Heart right ventricle (tissue), 16 donors: ENCODE measurements around the gene IL19. TPM values are rescaled to one million over a fixed set of nuclear protein-coding genes. Genes with fewer than 3 reads are reported as not detected.

ENCODE experiments used
- ATAC-seq, 8 donors: fragments of 200-7000 bp; cut with Tn5 transposase; one replicate each; pipeline ENCODE4 v1.9.1; 2020; ENCODE audit warnings: mild to moderate bottlenecking in 8 of 8, moderate library complexity in 8 of 8, moderate number of reproducible peaks in 1 of 8
- DNase-seq, 2 donors: peaks; one replicate each; pipeline ENCODE4 v3.0.0-alpha.2; 2020
- H3K27ac ChIP-seq, 10 donors: fragments of 200-600 bp; sonication (generic) in 2 of 10; one replicate each; pipeline versions ENCODE4 v1.5.0 to v1.8.0; 2020 to 2022; ENCODE audit warnings: mild to moderate bottlenecking in 3 of 10
- H3K27me3 ChIP-seq, 7 donors: fragments of 200-600 bp; one replicate each; pipeline ENCODE4 v1.8.0; 2021 to 2022; ENCODE audit warnings: mild to moderate bottlenecking in 2 of 7
- H3K36me3 ChIP-seq, 9 donors: fragments of 200-600 bp; sonication (generic) in 1 of 9; one replicate each; pipeline versions ENCODE4 v1.5.0 to v1.8.0; 2020 to 2022; ENCODE audit warnings: mild to moderate bottlenecking in 2 of 9
- H3K4me1 ChIP-seq, 9 donors: fragments of 200-600 bp; sonication (generic) in 1 of 9; one replicate each; pipeline versions ENCODE4 v1.5.0 to v1.8.0; 2020 to 2022; ENCODE audit warnings: mild to moderate bottlenecking in 4 of 9
- H3K4me3 ChIP-seq, 10 donors: fragments of 200-600 bp; sonication (generic) in 2 of 10; one replicate each; pipeline versions ENCODE4 v1.5.0 to v1.8.0; 2020 to 2022; ENCODE audit warnings: mild to moderate bottlenecking in 7 of 10, moderate library complexity in 2 of 10
- H3K9me3 ChIP-seq, 11 donors: fragments of 200-600 bp in 10 of 11; sonication (generic) in 2 of 11; one replicate each; pipeline versions ENCODE4 v1.5.0 to v1.8.0; 2013 to 2022; ENCODE audit warnings: mild to moderate bottlenecking in 2 of 11, control low read depth in 1 of 11, moderate library complexity in 1 of 11
- WGBS, 2 donors: extraction: QIAGEN DNeasy Blood & Tissue Kit; methylation state at CpG; one replicate each; pipeline ENCODE4 v1.1.7; 2013; ENCODE audit warnings: inconsistent platforms in 1 of 2; 5-methylcytosine and 5-hydroxymethylcytosine counted together
- intact Hi-C, 10 donors: fragments of 100-400 bp; cut with DNase I; formaldehyde crosslinking; loops; one replicate each; pipeline versions ENCODE4 v1.11.1 to v1.14.2; 2022
- polyA plus RNA-seq, 2 donors: library from polyadenylated mRNA; stranded (reverse); fragments of 200-250 nt; gene quantifications; one replicate each; pipeline ENCODE4 v1.2.3, GENCODE V29; 2013
- total RNA-seq, 10 donors: library from RNA; stranded (reverse); fragmentation: NEBNext Ultra II Directional in 3 of 10; extraction: Animal tissue kit (Norgen Biotek cat#: 25700) in 3 of 10; gene quantifications; one replicate each; pipeline versions ENCODE4 v1.2.1 to v1.2.4, GENCODE V29; 2021 to 2023
- TF ChIP-seq, protein P1 (sequence below), 9 donors: fragments of 200-600 bp; sonication (generic) in 2 of 9; IDR thresholded peaks; one replicate each; pipeline versions ENCODE4 v1.5.0 to v1.8.0; 2021 to 2022; ENCODE audit warnings: antibody characterized with exemption in 9 of 9, mild to moderate bottlenecking in 5 of 9, moderate library complexity in 1 of 9
- donor health status: Arrhythmogenic right ventricular cardiomyopathy.
- donor health status: ischemic (EF 13 %, LVEDD 7.1; RV severe dilation, severe dysfunction).
- donor health status: healthy with polysubstance abuse.
- donor health status: DM: no; HTN: yes; CAD: no.
- donor health status: DM: no; HTN: no; CAD: no.
- donor health status: ischemic (EF 25% LVEDD 6.9; RV normal size, moderate dysfunction).
- donor health status: ischemic (EF 25% LVEDD 5.7; RV mildly dilated, moderate dysfunction).
- donor health status: healthy.
- donor health status: DM: yes; HTN: yes; CAD: no.
- donor health status: Ischemic cardiomyopathy.
- donor health status: ischemic (EF 35%, LVEDD 5.7; RV mildly dilated, moderate dysfunction).
- donor health status: nonischemic (EF 11% LVEDD 7.7; RV severe dilation, severe dysfunction).
- donor health status: DM: yes; HTN: yes; CAD: no.
- donor health status: PGD.
- donor health status: ischemic (EF 29% LVEDD 5.4; RV normal size, mild dysfunction).
- donor health status: nonischemic (EF 23%, LVEDD 6.1; RV moderate dilation, normal function).

The IL19 gene
- total and polyA plus RNA-seq, 12 donors: not detected

DNA sequence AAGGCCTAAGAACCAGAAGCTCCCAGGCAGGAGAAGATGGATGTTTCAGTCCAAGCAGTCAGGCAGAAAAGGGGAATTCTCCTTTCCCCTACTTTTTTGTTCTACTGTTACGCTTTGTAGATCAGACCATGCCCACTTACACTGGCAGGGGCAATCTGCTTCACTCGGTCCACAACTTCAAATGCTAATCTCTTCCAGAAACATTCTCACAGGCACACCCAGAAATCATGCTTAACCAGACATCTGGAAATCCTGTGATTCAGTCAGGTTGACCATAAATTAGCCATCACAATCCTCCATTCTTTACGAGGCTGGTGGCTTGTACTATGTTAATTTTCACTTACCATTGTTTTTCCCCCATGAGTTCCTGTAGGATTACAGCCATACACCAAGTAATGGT lies 25.5 kb downstream of the IL19 start:
- TF ChIP-seq, protein P1, sequence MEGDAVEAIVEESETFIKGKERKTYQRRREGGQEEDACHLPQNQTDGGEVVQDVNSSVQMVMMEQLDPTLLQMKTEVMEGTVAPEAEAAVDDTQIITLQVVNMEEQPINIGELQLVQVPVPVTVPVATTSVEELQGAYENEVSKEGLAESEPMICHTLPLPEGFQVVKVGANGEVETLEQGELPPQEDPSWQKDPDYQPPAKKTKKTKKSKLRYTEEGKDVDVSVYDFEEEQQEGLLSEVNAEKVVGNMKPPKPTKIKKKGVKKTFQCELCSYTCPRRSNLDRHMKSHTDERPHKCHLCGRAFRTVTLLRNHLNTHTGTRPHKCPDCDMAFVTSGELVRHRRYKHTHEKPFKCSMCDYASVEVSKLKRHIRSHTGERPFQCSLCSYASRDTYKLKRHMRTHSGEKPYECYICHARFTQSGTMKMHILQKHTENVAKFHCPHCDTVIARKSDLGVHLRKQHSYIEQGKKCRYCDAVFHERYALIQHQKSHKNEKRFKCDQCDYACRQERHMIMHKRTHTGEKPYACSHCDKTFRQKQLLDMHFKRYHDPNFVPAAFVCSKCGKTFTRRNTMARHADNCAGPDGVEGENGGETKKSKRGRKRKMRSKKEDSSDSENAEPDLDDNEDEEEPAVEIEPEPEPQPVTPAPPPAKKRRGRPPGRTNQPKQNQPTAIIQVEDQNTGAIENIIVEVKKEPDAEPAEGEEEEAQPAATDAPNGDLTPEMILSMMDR (IDR thresholded peaks at IDR 0.05): no peak
- Histone ChIP-seq H3K27me3 (peaks cover 0 to 5% (median 0%) of the 10 kb centered on the region in 7 donors), H3K4me3 (no peak overlapping the region), H3K4me1 (peaks cover 0 to 29% (median 0%) of the 10 kb centered on the region in 9 donors), H3K36me3 (no peaks in the 10 kb centered on the region), H3K9me3 (no peaks in the 10 kb centered on the region), H3K27ac (no peak overlapping the region)
- DNase-seq (no peak), ATAC-seq (no peak)
- intact Hi-C loops: no loop called here
- 88 to 91% methylated on average over 3 of the region's 3 CpGs for WGBS, 2 donors

DNA sequence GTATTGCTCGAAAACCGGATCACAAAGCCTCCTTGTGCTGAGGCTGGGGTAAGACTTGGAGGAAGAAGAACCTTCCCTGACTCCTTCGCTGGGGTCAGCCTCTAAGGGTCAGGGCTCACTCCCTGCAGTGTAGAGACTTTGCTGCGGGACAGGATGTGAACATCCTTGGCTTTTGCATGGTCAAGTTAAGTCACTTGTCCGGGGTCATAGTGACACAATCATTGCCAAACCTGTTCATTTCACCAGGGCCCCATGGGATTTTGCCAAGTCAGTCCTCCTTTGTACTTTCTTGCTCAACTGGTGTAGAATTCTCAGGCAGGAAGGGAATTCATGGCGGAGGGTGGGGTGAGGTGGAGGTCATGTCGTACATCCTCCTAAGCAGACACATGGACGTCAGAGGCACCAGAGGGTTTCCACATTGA lies 26.4 kb downstream of the IL19 start:
- ATAC-seq: peak in 2 of 8 donors; percentile 7 to 36
- Histone ChIP-seq H3K4me1 (peaks cover 0 to 29% (median 0%) of the 10 kb centered on the region in 9 donors), H3K27ac (peak overlapping the region in 1 of 10 donors; percentile 44), H3K36me3 (no peaks in the 10 kb centered on the region), H3K9me3 (no peaks in the 10 kb centered on the region), H3K27me3 (peaks cover 0 to 5% (median 0%) of the 10 kb centered on the region in 7 donors), H3K4me3 (no peak overlapping the region)
- no peak for DNase-seq
- WGBS, 2 donors: 80 to 85% methylated on average over 8 of the region's 8 CpGs
- TF ChIP-seq, protein P1 (IDR thresholded peaks at IDR 0.05): no peak
- intact Hi-C loops: no loop called here

DNA sequence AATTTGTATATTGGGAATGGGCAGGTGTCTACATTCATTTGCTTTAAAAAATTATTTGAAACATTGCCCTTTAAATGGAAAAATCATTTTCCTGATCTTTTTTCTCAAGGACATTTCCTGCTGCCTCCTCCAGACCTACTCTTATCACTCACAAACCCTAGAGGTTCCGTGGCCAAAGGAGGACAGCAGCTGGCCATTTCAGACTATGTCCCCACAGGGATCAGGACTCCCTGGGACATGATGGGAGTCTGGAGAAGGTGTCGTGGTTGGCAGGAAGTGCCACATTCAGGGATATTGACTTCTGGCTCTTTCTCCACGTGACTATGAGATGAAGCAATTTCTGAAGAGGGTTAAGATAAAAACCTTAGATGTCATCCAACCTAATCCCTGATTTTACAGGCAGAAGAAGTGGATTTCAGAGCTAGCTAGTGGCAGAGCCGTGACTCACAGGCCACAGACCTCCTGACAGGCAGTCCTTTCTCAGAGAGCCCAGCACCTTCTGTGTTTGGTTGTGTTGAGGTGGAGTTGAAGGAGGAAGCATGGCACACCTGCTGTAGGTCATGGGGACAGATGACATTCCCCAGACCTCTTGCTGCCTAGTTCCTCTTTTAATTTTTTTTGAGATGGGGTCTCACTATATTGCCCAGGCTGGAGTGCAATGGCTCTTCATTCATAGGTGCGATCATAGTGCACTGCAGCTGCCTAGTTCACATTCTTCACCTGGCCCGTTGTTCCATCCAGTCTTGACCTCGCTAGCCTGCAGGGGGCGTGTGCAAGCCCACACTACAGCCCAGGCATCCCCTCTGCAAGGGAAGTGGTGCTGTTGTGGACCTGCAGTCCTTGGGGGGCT lies 27.2 kb downstream of the IL19 start:
- H3K9me3 ChIP-seq: no peaks in the 10 kb centered on the region
- TF ChIP-seq, protein P1 (IDR thresholded peaks at IDR 0.05): peak in 7 of 9 donors; percentile 34 to 51 (median 46)
- H3K27me3 ChIP-seq: peaks cover 0 to 5% (median 0%) of the 10 kb centered on the region in 7 donors
- DNase-seq (no peak), ATAC-seq (no peak)
- no peak overlapping the region for H3K4me3 ChIP-seq
- WGBS, 2 donors: 35 to 50% methylated on average over 8 of the region's 8 CpGs
- peaks cover 0 to 31% (median 0%) of the 10 kb centered on the region in 9 donors for H3K4me1 ChIP-seq
- no peaks in the 10 kb centered on the region for H3K36me3 ChIP-seq
- intact Hi-C loops: no loop called here
- H3K27ac ChIP-seq: no peak overlapping the region

DNA sequence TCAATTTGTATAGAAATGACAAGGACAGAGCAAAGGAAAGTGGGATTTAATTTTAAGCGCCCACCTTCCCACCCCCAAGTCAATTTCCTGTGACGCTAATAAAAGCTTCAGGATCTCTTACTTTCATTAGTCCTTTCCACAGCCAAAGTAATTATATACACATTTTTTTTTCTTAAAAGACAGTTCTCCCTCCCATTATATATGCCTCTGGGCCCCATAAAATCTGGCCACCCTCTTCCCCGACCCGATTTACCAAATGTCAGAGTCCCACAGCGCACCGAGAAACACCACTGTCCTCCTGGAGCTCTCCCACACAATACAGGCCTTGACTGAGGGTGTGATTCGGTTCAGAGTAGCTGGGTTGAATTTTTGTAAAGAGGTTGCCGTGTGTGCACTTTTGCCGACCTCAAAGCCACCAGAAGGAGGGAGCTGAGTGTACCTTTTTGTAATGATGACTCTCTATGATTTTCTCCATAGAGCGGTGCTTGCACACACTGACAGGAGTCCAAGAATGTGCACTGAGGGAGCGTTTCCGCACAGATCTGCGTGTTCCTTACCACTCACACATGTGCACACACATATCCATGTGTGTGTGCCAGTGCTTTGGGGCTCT lies 27.9 kb downstream of the IL19 start:
- intact Hi-C loops: no loop called here
- no peak for ATAC-seq
- WGBS, 2 donors: 84 to 88% methylated on average over 13 of the region's 13 CpGs
- DNase-seq: no peak
- H3K27me3 ChIP-seq: peaks cover 0 to 5% (median 0%) of the 10 kb centered on the region in 7 donors
- TF ChIP-seq, protein P1 (IDR thresholded peaks at IDR 0.05): no peak
- no peaks in the 10 kb centered on the region for H3K9me3 ChIP-seq
- no peaks in the 10 kb centered on the region for H3K36me3 ChIP-seq
- H3K4me1 ChIP-seq: peaks cover 0 to 36% (median 0%) of the 10 kb centered on the region in 9 donors
- H3K4me3 ChIP-seq: no peak overlapping the region
- H3K27ac ChIP-seq: no peak overlapping the region
